Transverse colon (tissue), 4 donors: ENCODE results near the gene SPNS3.

Source experiments
- CTCF ChIP-seq, 5 experiments: fragments of 200-600 bp in 3 of 5; fragments of 450-650 bp in 2 of 5; sonication (generic) in 3 of 5; IDR thresholded peaks; 1 replicate in 2 of 5; 2 replicates in 3 of 5; pipeline ENCODE4 v1.5.1; 2016 to 2017; ENCODE audit warnings: antibody characterized with exemption in 5 of 5, inconsistent platforms in 3 of 5, mild to moderate bottlenecking in 2 of 5, moderate library complexity in 1 of 5
- POLR2A ChIP-seq: fragments of 450-650 bp; IDR thresholded peaks from one replicate; pipeline ENCODE4 v1.6.1; 2016; ENCODE audit warnings: antibody characterized with exemption, mild to moderate bottlenecking, moderate library complexity
- POLR2AphosphoS5 ChIP-seq, 3 donors: sonication (generic); formaldehyde crosslinking; IDR thresholded peaks; one replicate each; pipeline ENCODE4 v1.6.1; 2016; ENCODE audit warnings: antibody characterized with exemption in 3 of 3

GRCh38 chr17:4507361-4508111 is 73.8 kb downstream of the SPNS3 start:
- TF ChIP-seq CTCF (IDR thresholded peaks at IDR 0.05) (no peak), POLR2AphosphoS5 (IDR thresholded peaks at IDR 0.05) (no peak), POLR2A (no peak)
